Measurements from ENCODE around the gene KCNJ14.

Gene KCNJ14

DNA sequence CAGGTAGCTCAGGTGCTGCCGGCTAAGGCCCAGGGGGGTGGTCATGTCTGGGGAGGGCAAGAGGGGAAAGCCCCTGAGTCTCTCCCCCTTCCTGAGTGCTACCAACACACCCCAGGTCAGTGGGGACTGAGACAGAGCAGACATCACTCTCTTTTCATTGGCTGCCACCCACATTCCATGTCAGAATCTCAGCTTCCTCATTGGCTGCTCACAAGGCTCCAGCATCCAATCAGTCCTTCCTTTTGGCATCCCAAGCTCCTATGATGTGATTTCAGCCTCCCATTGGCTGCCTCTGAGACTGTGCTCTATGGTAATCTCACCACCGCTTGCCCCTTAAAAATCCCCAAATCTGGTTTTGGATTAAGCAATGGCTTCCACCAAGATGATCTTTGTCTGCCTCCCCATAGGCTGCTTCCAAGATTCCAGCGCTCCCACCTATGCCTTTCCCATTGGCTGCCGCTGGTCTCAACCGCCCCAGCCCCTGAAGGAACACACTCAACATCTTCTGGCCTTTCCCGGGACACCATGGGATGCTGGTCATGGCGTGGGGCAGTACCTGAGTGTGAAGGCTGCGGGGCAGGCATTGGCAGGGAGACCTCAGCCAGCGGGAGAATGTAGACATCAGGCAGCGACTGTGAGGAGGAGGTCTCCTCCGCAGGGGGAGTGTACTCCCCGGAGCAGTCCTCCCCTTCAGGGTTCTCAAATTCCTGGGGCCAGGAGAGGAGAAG is 54.3 kb downstream of the KCNJ14 start:
- no peak for DNase-seq

DNA sequence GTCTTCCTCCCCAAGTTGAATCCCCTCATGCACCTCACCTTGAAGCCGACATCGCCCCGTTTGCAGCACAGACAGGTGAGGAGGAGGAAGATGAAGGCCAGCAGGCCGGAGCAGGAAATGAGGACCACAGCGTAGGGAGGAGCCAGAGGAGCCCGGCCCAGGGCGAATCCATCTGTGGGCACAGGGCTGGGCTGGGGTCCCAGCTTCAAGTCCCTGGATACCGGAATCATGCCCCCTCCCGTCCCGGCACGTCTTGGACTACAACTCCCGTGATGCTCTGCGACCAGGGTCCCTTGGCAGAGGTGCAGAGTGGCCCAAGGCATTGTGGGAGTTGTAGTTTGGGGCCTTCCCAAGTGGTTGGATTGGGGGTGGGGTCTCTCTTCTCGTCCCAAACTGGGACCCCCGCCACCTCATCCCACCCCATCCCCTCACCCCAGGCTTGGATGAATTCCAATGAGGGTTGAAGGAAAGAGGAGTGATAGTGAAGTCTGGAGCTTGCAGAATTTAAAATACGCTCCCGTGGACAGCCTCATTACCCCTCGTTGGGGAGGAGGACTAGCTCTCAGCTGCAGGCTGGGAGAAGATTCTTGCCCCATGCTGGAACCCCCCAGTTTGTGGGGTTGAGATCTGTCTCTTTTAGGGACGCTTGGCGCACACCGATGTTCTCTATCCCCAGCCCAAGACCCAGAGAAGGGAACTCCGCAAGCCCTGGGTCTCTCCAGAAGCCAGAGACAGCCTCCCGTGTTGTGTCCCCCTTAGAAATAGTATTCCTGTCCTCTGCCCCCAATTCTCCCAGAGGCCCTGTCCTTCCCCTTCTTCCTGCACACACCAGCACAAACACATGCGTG is 55.3 kb downstream of the KCNJ14 start:
- peak; percentile 75 for DNase-seq

DNA sequence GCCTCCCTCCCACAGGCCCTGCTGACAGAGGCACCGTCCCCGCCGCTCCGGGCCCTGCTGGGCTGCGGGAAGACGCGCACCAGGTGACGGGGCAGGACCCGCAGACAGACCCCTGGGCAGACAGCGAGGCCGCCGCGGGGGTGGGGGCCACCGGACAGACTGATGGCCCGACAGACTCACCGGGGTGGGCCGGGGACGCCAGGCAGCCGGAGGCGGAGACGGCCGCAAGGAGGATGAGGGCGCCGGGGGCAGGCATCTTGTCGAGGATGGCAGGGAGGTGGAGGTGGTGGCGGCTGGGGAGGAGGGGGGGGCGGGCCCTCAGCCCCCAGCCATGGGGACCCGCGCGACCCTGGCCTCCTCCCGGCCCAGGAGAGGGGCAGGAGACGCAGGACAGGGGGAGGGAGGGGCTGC is 56.0 kb downstream of the KCNJ14 start:
- DNase-seq = no peak

DNA sequence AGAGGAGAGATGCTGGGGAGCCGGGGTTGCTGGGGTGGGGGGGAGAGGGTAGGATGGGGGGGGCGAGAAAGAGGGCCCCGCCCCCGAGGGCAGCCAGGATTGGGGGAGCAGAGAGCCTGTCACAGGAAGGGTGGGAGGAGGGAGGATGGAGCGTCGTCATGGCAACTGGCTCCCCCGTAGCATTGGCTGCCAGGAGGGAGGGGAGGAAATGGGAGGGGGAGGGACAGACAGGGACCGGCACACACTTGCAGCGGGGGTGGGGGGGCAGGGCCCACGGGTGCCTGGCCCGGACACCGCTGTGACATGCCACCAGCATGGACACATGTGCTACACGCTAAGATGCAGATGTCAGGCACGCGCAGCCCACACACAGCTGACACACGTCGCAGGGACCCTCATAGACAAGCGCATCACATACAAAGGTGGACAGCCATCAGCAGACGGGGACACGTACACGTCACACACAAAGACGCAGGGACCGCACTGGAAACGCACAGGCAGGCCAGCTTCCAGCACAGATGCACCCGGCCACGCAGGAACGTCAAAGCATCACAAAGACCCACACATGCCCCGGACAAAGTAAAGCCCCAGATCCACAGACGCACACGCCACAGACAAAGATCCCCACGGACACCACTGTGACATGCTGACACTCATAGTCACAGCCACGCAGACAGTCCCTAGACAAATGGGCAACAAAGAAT is 56.6 kb downstream of the KCNJ14 start, which contains the start of gene LMTK3:
TSS of gene LMTK3 (minus strand) at position 36 of the 704 bp plus-strand sequence. CDS start 259 bp downstream, outside the sequence.
- DNase-seq = peak; percentile 58

DNA sequence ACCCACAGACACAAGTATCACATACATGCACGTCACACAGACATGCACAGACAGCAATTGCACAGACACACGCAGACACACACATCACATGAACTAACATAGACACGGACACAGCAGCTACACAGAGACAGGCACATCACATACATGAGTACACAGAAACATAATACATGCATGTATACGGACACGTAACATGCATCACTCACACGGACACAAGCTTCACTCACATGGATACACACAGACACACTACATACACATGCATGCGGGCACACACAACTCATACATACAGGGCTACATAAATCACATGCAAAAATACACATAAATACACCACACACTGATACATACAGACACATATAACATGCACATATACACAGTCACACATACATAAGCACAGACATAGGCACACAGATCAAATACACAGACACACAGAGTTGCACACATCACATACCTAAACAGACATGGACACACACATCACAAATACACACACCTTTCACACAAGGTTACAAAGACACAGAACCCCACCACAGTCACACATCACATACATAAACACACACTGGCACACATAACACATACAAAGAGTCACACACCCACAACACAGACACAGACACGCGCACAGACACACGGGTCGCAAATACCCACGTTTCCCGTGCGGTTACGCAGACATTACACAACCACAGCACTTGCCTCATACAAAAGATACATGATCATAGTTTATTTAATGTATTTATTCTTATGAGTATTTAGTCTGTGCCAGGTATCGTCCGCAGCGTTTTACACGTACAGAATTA is 57.3 kb downstream of the KCNJ14 start:
- DNase-seq = no peak

DNA sequence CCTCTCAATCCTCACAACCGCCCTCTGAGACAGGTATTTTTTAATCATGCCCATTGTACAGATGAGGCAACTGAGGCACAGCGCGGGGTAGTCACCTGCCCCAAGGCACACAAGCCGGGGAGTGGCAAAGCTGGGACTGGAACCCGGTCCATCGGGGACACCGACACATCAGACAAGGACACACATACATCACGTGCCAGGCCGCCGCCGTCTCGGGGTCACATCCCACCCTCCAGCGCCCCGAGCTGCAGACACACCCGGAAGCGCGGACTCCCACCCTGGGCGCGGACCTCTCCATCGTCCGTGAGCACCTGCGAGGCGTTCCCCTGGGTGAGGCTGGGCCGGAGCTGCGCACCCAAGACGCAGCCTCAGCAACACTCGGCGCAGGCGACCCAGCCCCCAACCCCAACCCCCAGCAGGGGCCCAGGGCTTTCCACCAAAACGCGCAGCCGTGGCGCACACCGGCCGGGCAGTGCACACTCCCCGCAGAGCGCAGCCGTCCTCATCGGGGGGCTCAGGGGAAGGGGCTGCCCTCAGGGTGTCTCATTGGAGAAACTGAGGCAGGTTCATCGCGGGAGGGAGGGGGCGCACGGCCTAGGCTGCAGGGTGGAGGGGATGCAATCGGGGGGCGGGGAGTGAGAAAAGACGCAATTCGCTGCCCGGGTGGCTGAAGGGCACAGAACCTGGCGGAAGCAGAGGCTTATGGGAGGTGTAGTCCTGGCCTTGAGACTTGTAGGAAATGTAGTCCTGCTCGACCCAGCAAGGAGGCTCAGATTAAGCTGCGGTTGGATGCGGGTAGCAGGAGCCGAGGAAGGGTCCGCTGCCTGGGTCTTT is 58.1 kb downstream of the KCNJ14 start:
- peak; percentile 55 for DNase-seq

DNA sequence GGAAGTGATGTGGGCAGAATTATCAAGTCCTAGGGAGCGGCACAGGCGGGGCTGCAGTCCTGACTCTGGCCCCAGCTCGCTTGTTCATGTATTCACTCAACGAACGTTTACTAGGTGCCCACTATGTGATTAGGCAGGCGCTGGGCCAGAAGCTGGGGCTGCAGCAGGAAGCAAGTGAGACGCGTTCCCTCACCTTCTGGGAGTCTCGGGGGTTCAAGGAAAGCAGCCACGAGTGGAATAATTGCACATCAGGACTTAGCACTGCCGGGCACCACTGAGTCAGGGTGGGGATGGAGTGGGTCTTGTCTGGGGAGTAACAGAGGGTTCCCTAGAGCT is 58.7 kb downstream of the KCNJ14 start:
- no peak for DNase-seq

DNA sequence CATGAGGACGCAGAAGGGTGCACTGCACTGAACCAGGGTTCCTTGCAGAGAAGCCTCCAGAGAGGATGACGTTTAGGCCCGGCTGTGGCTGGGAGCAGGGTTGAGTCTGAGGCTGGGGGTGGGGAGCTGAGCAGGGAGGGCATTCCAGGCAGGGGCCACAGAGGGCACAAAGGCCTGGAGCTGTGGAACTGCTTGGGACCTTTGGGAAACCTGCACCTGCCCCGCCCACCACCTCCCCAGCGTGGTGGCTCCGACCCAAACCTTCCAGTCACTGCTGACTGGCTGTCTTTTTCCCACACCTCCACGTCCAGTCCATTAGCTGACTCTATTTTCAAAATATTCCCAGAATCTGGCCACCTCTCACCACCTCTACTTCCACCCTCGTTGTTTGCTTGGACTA is 61.2 kb downstream of the KCNJ14 start:
- no peak for DNase-seq

Measured in activated CD4-positive, CD25-positive, alpha-beta regulatory T cell treated with anti-CD3 and anti-CD28 coated beads, Interleukin-2, amount 50 U/mL, for 72 hours (primary cell).